GM21786 (cell line): ENCODE data around the gene RNH1.

Experiments used
- ATAC-seq: cut with Tn5 transposase; IDR thresholded peaks from one replicate; pipeline ENCODE4 v1.9.1; 2021; ENCODE audit not compliant: unreplicated experiment

The RNH1 gene

DNA sequence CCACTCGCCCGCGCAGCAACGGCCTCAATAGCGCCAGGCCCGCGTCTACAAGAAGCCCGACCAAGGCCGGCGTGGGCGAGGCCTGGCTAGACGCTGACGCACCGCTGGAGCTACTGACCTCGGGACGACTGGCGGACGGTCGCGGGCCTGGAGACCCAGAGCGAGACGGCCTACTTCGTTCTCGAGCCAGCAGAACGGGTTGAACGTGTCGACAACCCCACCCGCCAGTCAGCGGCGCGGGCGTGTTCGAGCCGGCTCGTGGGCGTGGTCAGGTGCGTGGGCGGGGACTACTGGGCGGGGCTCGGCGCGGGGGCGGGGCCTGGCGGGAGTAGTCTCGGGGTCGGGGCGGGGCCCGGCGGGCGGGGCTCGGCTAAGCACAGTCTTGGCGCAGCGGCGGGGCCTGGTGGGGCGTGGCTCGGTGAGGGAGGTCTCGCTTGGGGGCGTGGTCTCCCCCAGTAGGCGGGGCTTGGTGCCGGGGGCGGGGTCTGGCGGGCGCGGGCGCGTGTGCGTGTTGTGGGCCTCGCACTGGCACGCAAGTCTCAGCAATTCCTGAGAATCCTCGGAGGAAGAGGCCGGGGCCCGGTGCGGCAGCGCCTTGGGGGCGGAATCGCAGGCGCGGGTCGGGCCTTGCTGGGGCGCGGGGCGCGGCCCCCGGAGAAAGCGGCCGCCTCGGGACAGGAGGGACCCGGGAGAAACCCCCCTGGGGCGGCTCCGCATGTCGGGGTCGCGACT, at the start of gene RNH1:
TSS of gene RNH1 (minus strand) at position 248 of the 732 bp plus-strand sequence. CDS start 5,080 bp downstream, outside the sequence.
- ATAC-seq, result peak; percentile 39

- no peak for ATAC-seq
Observed at GRCh38 chr11:555780-556661, 49.0 kb upstream of the RNH1 start.

DNA sequence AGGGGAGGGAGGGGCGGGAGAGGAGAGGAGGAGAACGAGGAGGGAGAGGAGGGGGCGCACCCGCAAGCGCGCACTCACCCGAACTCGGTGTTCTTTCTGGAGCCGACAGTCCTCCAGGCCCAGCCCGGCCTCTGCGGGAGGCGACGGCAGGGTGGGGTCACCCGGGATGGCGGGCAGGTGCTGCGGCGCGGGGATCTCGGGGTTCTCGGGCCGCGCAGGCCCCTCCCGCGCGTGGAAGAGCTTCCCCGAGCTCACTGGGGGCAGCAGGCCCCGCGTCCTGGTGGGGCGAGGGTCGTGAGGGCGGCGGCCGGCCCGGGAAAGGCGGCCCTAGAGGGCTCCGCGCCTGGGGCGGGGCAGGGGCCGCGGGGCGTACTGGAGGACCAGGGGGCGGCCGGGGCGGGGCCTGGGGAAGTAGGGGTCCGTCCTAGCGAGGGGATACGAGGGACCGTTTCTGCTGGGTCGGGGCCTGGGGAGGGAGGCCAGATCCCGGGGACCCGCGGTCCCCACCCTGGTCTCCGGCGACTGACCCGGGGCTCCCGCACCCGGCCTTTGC, 48.3 kb upstream of the RNH1 start:
- no peak for ATAC-seq

DNA sequence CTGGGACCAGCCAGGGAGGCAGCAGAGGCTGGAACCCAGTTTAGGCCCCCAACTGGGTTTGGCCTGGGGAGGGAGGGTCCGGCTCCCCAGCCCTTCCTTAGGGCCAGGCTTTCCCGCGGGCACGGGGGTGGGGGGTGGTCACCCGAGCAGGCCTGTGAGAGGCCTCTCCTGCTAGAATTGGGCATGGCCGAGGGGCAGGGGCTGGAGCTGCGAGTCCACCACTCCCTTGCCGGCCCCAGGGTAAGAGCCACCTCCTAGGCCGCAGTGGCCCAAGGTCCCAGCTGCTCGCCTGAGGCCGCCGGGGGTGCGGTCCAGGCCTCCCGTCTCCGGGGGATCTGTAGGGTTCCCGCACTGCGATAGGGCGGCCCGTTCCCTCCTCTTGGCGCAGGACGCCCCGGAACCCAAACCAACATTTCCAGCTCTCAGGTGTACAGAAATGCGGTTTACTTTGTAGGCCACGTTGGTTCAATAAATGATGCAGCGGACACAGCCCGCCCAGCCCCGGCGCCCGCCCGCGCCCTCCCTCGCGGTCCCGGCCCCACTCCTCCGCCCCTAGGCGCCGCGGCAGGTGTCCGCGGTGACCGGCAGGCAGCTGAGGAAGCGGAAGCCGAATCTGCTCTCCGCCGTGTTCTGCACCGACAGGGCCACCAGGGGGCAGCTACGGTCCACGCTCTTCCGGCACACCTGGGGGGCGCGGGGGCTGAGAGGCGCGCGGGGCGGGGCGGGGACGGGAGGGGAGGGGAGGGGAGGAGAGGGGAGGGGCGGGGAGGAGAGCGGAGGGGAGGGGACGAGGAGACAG, 47.6 kb upstream of the RNH1 start:
- ATAC-seq, result peak; percentile 55

DNA sequence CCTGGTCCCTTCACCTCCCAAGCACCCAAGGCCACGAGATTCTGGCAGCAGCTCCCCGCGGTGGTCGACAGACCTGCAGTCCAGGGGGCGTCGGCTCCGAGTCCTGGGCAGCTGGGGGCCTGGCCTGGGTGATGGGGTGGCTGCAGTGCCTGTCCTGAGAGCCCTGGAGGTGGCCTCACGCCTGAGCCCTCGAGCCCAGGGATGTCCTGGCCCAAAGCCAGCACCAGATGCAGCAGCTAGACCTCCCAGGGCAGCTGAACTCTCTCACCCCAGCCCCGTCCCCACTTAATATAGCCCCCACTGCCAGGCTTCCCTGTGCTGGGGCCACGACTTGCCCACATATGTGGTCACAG, 46.9 kb upstream of the RNH1 start:
- ATAC-seq, result no peak

GRCh38 chr11:553083-553987, 46.3 kb upstream of the RNH1 start:
- ATAC-seq, result no peak

GRCh38 chr11:551596-551995, 44.6 kb upstream of the RNH1 start:
- no peak for ATAC-seq

- ATAC-seq, result no peak
Observed at GRCh38 chr11:551131-551530, 44.1 kb upstream of the RNH1 start.

DNA sequence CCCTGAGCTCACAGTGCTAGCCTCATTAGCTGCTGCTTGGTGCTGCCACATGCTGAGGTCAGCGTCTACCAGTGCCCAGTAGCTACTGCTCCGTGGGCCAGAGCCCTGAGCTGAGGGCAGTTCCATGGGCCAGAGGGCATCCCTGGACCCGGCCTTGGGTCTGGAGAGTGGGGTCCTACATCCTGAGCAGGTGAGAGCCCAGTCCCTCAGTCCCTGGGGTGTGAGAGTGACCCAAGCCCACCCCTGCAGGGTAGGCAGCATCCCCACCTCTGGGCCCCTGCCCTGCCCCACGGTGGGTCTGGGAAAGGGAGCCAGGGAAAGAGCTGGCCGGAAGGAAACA, 43.7 kb upstream of the RNH1 start:
- ATAC-seq, result no peak

- no peak for ATAC-seq
Observed at GRCh38 chr11:550021-550745, 43.1 kb upstream of the RNH1 start.

GRCh38 chr11:548700-549603, 41.9 kb upstream of the RNH1 start:
- no peak for ATAC-seq

- no peak for ATAC-seq
Observed at GRCh38 chr11:545171-545570, 38.1 kb upstream of the RNH1 start.

DNA sequence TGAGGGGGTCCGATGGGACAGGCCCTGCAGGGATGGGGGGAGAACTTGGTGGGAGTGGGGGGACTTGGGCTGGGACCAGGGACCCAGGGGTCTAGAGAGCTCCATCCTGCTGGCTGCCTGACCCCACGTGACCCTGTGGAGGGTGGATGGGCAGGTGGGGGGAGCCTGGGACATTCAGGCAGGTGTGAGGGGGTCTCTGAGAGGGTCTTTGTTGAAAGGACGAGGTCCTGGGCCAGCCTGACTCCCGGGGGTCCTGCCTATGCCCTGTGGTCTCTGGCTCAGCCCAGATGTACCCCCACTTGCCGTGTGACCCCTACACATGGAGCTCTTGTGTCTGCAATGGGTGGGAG, 37.8 kb upstream of the RNH1 start:
- no peak for ATAC-seq

GRCh38 chr11:541433-541885, 34.4 kb upstream of the RNH1 start:
- no peak for ATAC-seq

- ATAC-seq, result no peak
Observed at GRCh38 chr11:540583-541432, 33.8 kb upstream of the RNH1 start.

GRCh38 chr11:539971-540481, 33.0 kb upstream of the RNH1 start:
- no peak for ATAC-seq

- no peak for ATAC-seq
Observed at GRCh38 chr11:538431-539051, 31.5 kb upstream of the RNH1 start.
